ENCODE measurements around the gene CARD8. TPM values are rescaled to one million over a fixed set of nuclear protein-coding genes. Genes with fewer than 3 reads are reported as not detected.

The CARD8 gene
- total and polyA plus RNA-seq, 10 of the 15 experiments (the other 5 are each of a cell fraction or from before 2014, with no cell fraction given) = 39.8 to 69.8 (median 46.1) TPM

GRCh38 chr19:48301886-48302599 lies 46.3 kb upstream of the CARD8 start:
- RAD21 ChIA-PET (ENCODE audit: unreplicated experiment) = no interaction called here
- Histone ChIP-seq H3K36me3 (ENCODE audit: control insufficient read depth in 2 of 2, insufficient read depth in 2 of 2, low read length in 1 of 2) (no peaks in the 10 kb centered on the region), H3K9me3 (replicated peaks; ENCODE audit: control insufficient read depth, insufficient read depth, low read length) (no peaks in the 10 kb centered on the region), H3K4me2 (ENCODE audit: control insufficient read depth, insufficient read depth) (no peak overlapping the region), H3K79me2 (ENCODE audit: control insufficient read depth, insufficient read depth, low read length) (no peaks in the 10 kb centered on the region), H3K9ac (ENCODE audit: control insufficient read depth, insufficient read depth, low read length) (no peak overlapping the region), H3K4me3 (no peak overlapping the region), H4K20me1 (ENCODE audit: control insufficient read depth, insufficient read depth) (no peaks in the 10 kb centered on the region), H2AFZ (ENCODE audit: control insufficient read depth, low read depth, low read length) (no peak overlapping the region), H3K4me1 (ENCODE audit: control insufficient read depth, insufficient read depth, low read length) (no peaks in the 10 kb centered on the region), H3K27me3 (replicated peaks in 1 of 2; ENCODE audit: control insufficient read depth in 2 of 2, insufficient read depth in 2 of 2, low read length in 1 of 2) (no peaks in the 10 kb centered on the region; a peak in 1 of 4 replicates), H3K27ac (ENCODE audit: control insufficient read depth, insufficient read depth) (no peak overlapping the region)
- DNase-seq (ENCODE audit: low read depth, low spot score) (no peak), ATAC-seq (no peak), FAIRE-seq (no peak)
- CTCF ChIA-PET = no interaction called here
- intact Hi-C loops (cut with micrococcal nuclease; ENCODE audit: unreplicated experiment) (no loop called here), in situ Hi-C loops (cut with MboI) (no loop called here)
- TF ChIP-seq TBL1XR1 (IDR thresholded peaks at IDR 0.05; ENCODE audit: low read depth, low read length) = no peak
- TF ChIP-seq NR2C1 (IDR thresholded peaks at IDR 0.05) = no peak
- no peak for TF ChIP-seq IKZF2 (IDR thresholded peaks at IDR 0.05)
- TF ChIP-seq ESRRA (IDR thresholded peaks at IDR 0.05; ENCODE audit: low read length) = no peak
- no peak for TF ChIP-seq RCOR1 (conservative IDR thresholded peaks at IDR 0.05; ENCODE audit: low read depth, low read length)
- no peak for TF ChIP-seq SREBF1 (IDR thresholded peaks at IDR 0.05; ENCODE audit: low read length)
- TF ChIP-seq ZBTB11 (CRISPR knock-in tag; IDR thresholded peaks at IDR 0.05) = no peak
- TF ChIP-seq TARDBP (IDR thresholded peaks at IDR 0.05; ENCODE audit: borderline replicate concordance) = no peak
- TF ChIP-seq CBFB (IDR thresholded peaks at IDR 0.05; ENCODE audit: low read depth) = no peak
- POLR2A ChIA-PET = no interaction called here
- WGBS (ENCODE audit: insufficient coverage, insufficient replicate concordance, low lambda C conversion rate, missing lambda C conversion rate) = 0% methylated on average over 1 of the region's 1 CpG
- SMC1A ChIA-PET (ENCODE audit: uncharacterized antibody, unreplicated experiment) = no interaction called here
- BruUV-seq (replicated peaks) = no TSS peak

All from GM12878 (cell line).